ENCODE data around the gene FLNA. TPM values are rescaled to one million over a fixed set of nuclear protein-coding genes. Genes with fewer than 3 reads are reported as not detected.
"Not testable (repeated sequence)": the region's sequence is repeated elsewhere in the genome, so short reads cannot be mapped to it uniquely, and the experiment has no call there.

FLNA gene
- total and polyA plus RNA-seq, 10 donors, result 259 to 1,447 (median 600) TPM

DNA sequence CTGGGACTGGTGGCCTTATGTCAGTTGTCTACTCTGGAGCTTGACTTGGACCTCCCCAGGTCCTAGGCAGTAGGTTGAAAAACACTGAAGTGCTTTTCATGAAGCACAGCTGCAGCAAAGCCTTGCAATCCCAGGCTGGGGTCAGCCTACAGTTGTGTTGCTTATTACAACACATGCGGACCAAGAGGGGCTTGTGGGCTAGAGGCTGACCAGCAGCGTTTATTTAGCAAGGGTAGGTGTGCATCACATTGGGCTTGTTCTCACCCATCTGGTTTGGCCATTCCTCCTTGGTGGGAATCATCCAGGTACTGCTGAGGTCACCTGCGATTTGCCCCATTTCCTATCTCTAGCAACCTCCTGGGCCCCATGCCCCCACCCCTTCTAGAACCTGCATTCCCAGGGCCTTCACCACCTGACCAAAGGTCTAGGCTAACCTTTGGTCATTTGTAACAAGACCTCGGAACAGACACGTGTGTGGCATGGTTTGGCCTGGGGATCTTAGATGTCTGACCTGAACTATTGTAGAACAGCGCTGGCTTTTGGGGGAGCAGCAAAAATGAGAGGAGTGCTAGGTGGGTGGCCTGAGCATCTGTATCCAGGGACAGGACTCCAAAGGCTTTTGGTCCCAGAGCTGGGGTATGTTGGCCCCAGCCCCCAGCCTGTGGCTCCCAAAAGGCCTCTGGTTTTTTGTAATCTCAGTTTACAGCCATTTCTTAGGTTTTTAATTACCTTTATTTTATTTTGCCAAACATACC is 26.8 kb upstream of the FLNA start:
- Histone ChIP-seq H3K27ac (peak overlapping the region in 2 of 8 donors; percentile 7 to 94), H3K4me3 (no peak overlapping the region), H3K27me3 (replicated peaks in 1 of 7) (no peaks in the 10 kb centered on the region), H3K36me3 (peaks cover 0 to 64% (median 19%) of the 10 kb centered on the region in 6 donors), H3K9me3 (no peaks in the 10 kb centered on the region), H3K4me1 (peaks cover 0 to 46% (median 22%) of the 10 kb centered on the region in 6 donors)
- WGBS, 5 donors, result 50 to 71% (median 60%) methylated on average over 3 to 6 of the region's 6 CpGs
- intact Hi-C loops (cut with DNase I; ENCODE audit: low total_unique reads), result no loop called here
- DNase-seq, result no peak
- TF ChIP-seq POLR2A (IDR thresholded peaks at IDR 0.05), result no peak
- no peak for TF ChIP-seq CTCF (IDR thresholded peaks at IDR 0.05 in 8 of 11, conservative IDR thresholded peaks at IDR 0.05 in 3 of 11)
- peak in 2 of 3 donors; percentile 24 to 59 for TF ChIP-seq POLR2AphosphoS5 (IDR thresholded peaks at IDR 0.05)

GRCh38 chrX:154400369-154400817 is 26.0 kb upstream of the FLNA start:
- H3K4me3 ChIP-seq, result peak overlapping the region in 3 of 8 donors; percentile 53 to 72 (median 58)

GRCh38 chrX:154399527-154400368 is 25.3 kb upstream of the FLNA start:
- Histone ChIP-seq H3K4me3 (peak overlapping the region; percentile 49 to 72 (median 57)), H3K4me1 (peaks cover 0 to 47% (median 22%) of the 10 kb centered on the region in 6 donors), H3K9me3 (no peaks in the 10 kb centered on the region), H3K36me3 (peaks cover 0 to 57% (median 19%) of the 10 kb centered on the region in 6 donors), H3K27me3 (replicated peaks in 1 of 7) (no peaks in the 10 kb centered on the region), H3K27ac (peak overlapping the region in 7 of 8 donors; percentile 94 to 99 (median 98))
- 16 to 59% (median 45%) methylated on average over 8 to 14 of the region's 14 CpGs for WGBS, 5 donors
- DNase-seq, result no peak
- intact Hi-C loops (cut with DNase I; ENCODE audit: low total_unique reads), result no loop called here
- TF ChIP-seq POLR2A (IDR thresholded peaks at IDR 0.05), result no peak
- no peak for TF ChIP-seq POLR2AphosphoS5 (IDR thresholded peaks at IDR 0.05)

More at GRCh38 chrX:154400369-154400817, 26.0 kb upstream of the FLNA start:
- 78 to 82% (median 81%) methylated on average over 2 to 6 of the region's 6 CpGs for WGBS, 5 donors
- H3K9me3 ChIP-seq; DNase-seq; intact Hi-C loops (cut with DNase I; ENCODE audit: low total_unique reads); H3K27me3 ChIP-seq (replicated peaks in 1 of 7): not testable (repeated sequence)
- peaks cover 0 to 63% (median 19%) of the 10 kb centered on the region in 6 donors for H3K36me3 ChIP-seq
- H3K27ac ChIP-seq, result peak overlapping the region in 3 of 8 donors; percentile 94 to 99 (median 98)
- peaks cover 0 to 47% (median 22%) of the 10 kb centered on the region in 6 donors for H3K4me1 ChIP-seq

- peaks cover 0 to 47% (median 22%) of the 10 kb centered on the region in 6 donors for H3K4me1 ChIP-seq
- DNase-seq, result peak; percentile 95
- WGBS, 5 donors, result 1 to 44% (median 4%) methylated on average over 26 to 49 of the region's 49 CpGs
- no peaks in the 10 kb centered on the region for H3K9me3 ChIP-seq
- intact Hi-C loops (cut with DNase I; ENCODE audit: low total_unique reads), result no loop called here
- TF ChIP-seq CTCF (IDR thresholded peaks at IDR 0.05 in 8 of 11, conservative IDR thresholded peaks at IDR 0.05 in 3 of 11) (peak; percentile 82 to 94 (median 92)), POLR2AphosphoS5 (IDR thresholded peaks at IDR 0.05) (no peak)
- H3K4me3 ChIP-seq, result peak overlapping the region; percentile 49 to 72 (median 57)
- H3K27ac ChIP-seq, result peak overlapping the region; percentile 94 to 99 (median 98)
- H3K27me3 ChIP-seq (replicated peaks in 1 of 7), result no peaks in the 10 kb centered on the region
- peaks cover 0 to 48% (median 19%) of the 10 kb centered on the region in 6 donors for H3K36me3 ChIP-seq
Measured at GRCh38 chrX:154398668-154399526, 24.5 kb upstream of the FLNA start.
